DMS53 treated with DMSO at 0.1 percent for 48 hours (cell line): ENCODE measurements around the gene ZBTB2.
"Not testable (repeated sequence)": the region's sequence is repeated elsewhere in the genome, so short reads cannot be mapped to it uniquely, and the experiment has no call there.

Experiments
- DNase-seq: peaks from one replicate; lab custom pipeline; 2025; ENCODE audit not compliant: unreplicated experiment; lab: John Stamatoyannopoulos, UW

Gene ZBTB2

DNA sequence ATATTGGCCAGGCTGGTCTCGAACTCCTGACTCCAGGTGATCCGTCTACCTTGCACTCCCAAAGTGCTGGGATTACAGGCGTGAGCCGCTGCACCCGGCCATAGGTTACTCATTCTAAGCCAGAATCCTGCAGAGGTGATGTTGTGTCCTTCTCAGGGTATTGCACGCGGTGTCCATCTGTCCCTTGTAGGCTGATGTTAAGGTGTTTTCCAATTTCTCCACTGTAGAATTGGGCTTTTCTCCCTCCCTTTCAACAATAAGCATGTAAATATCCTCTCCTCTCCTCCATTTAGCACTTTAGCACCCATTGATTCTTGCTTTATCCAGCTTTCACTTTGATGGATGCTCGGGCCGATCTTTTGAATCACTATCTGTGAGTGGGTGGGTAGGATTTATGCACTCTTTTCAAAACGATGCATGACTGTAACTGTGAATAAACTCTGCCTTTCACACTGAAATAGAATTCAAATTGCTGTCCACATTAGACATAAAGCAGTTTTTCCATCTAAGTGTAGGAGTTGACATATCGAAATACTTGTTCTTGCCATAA lies 52.6 kb downstream of the ZBTB2 start:
- DNase-seq: no peak

DNA sequence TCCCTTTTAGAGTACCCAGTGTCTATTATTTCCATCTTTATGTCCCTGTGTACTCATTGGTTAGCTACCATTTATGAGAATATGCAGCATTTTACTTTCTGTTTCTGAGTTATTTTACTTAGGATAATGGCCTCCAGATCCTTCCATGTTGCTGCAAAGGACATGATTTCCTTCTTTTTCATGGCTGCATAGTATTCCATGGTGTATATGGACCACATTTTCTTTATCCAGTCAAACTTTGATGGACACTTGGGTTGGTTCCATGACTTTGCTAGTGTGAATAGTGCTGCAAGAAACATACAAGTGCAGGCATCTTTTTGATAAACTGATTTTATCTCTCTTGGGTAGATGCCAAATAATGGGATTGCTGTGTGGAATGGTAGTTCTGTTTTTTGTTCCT lies 55.4 kb downstream of the ZBTB2 start:
- DNase-seq: no peak

DNA sequence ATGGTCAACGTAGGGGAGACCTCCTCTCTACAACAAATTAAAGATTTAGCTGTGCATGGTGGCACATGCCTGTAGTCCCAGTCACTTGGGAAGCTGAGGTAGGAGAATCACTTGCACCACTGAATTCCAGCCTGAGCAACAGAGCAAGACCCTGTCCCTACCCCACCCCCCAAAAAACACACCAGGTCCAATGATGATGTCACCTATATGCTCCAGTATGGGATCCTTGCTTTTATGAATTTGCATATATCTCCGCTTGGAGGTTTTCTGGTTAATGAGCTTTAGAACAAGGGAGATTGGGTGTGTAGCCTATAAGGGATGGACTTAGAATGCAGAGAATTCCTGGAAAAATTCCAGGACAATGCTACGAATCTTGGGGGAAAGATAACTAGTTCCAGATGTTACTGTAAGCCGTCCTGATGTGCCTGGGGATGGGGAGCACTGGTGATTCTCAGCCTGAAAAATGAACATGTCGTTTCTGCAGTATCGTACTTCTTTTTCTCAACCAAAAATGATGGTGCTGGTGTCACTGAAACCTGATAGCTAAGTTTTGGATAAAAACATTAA lies 61.1 kb downstream of the ZBTB2 start:
- DNase-seq: no peak

DNA sequence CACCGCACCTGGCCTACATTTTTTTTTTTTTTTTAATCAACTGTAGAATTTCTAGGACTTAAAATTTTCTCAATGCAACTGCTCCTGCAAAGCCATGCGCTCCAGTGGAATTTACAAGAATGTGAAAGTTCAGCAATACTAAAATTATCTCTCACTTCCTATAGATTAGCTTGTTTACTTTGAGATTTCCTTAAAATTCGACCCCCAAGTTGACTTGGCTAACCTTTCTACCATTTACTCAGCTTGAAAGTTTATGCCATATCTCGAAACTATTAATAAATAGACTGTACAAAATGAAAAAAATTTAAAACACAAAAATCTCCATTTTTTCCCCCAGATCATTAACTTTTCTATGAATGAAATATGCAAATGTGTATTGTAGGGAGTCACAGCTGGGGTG lies 64.3 kb downstream of the ZBTB2 start:
- DNase-seq: no peak

DNA sequence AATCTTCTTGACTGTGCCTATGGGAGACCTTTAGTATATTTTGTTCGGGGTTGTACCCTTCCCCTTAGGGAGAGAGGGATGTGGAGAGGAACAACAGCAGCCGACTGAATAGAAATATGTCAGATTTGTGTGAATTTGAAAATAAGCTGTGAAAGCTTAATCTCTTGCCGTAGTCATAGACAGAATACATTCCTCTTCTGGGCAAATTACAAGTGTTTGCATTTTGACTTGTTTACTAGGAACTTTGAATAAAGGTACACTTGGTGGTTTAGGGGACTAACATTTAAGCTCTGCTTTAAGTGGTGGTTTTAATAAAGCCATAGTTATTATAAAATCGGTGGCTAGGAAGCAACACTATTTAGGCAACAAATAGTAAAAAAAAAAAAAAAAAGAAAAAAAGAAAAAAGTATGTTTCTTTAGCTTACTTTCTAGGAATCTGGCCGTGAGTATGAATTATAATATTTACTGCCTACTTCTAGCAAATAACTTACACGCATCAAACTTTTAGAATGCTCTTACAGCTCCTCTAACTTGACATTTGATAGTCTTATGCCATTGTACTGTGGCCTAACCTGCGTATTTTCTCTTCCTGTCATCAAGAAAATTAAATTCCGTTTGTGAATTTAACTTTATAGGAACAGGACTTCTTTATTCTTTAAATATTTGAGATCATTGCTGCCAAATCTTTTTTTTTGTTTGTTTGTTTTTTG lies 65.1 kb downstream of the ZBTB2 start:
- DNase-seq: no peak

DNA sequence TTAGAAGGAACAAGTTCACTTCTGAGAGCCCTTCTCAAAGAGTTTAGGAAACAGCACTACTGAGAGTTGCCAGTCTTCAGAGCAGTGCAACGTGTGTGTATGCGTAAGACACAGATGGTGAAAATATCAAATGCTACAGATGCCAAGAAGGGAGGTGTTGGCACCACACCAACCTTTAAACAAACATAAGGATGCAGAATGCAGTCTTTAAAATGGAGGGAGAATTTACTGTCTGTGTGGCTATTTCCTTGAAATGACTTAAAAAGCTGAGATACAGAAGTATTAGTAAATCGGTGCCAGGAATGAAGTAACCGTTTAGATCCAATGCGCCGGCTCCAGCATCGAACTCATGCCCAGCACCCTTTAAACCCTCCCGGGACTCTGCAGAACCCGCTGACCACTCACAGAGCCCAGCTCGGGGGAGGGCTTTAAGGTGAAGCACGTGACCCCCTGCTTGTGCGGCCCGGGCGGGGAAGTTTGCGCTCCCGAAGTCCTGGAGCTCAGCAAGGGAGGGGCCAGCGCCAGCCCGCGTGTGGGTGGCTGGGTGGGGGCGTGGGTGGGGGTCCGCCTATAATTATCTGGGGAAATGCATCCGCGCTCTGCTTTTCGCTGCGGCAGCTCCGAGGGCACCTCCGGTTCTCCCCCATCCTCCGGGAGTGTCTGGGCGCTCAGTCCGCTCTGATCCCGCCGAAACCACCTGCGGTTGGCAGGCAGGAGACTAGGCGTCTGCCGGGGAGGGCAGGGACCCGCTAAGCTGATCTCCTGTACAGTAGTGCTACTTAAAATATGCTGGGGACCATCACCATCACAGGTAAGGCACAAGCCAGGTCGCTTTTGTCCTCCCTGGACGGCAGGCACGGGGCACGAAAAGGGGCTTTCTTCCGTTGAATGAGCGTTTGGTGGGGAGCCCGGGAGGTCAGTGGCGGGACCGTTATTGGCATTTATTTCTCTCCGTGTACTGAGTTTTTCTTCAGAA lies 66.0 kb downstream of the ZBTB2 start:
- no peak for DNase-seq

DNA sequence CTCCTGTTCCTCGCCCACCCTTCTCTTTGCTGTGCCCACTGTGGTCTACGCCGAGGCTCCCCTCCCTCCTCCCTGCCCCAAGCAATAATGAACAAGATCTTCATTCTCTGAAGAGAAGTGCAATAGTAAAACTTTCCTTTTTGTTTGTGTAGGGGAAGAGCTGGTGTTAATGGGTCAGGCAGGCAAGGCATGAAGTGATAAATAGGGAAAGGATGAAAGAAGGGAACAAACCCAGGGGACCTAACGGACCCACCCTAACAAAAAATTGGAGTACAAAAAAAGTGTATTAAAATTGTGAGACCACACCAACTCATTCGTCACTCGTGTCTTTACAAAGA lies 66.9 kb downstream of the ZBTB2 start:
- DNase-seq: no peak

DNA sequence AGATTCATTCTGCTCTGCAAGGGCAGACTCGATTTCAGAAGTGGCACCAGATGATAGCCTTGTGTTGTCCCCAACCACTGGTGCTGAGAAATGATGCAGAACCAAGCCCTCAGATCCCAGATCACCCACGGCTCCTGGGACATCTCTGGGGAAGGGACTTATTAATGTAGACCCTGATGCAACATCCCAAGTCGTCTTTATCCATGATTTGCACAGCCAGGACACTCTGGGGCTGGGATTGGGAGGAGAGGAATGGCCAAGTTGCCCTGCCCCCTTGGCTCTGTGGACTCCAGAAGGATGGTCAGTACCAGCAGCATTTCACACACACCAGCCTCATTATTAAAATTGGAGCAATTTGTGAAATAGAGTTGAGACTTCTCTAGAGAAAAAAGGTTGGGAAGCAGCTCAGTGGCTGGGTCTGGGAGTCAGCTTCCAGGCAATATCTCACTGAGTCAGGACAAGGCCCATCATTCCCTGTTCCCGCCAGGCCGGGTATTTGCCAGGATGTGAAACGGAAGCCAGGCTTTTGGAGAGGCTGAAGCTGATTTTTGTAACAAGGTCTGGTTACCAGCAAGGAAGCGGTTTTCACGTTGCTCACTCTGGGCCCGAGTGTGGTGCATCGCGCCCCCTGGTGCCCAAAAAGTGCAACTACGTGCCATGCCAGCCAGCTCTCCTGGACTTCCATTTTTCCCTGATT lies 67.4 kb downstream of the ZBTB2 start:
- DNase-seq: peak; percentile 48

DNA sequence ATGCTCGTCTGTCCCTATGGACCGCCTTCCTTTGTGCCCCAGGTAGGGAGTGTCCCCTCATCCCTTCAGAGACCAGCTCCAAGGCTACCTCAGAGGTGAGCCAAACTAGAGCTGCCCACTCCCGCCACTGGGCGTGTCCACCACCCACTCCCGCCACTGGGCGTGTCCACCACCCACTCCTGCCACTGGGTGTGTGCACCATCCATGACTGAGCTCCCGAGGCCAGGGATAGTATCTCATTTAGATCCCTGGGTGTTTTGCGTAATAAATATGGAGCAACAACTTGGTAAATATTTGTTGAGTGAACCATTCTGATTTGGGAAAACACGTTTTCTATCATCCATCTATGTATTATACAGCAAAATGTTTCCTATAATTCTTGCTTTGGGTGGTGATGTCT lies 68.8 kb downstream of the ZBTB2 start:
- no peak for DNase-seq

DNA sequence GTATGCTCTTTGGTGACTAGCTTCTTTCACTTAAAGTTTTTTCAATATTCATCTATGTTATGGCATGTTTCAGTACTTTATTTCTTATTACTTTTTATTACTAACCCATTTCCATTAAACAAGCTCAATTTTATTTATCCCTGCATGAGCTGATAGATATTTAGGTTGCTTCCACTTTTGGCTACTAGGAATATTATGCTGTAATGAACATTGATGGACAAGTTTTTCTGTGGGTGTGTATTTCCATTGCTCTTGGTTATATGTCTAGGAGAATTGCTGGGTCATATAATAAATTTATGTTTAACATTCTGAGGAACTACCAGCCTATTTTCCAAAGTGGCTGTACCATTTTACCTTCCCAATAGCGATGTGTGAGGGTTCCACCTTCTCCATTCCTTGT lies 69.9 kb downstream of the ZBTB2 start:
- no peak for DNase-seq

DNA sequence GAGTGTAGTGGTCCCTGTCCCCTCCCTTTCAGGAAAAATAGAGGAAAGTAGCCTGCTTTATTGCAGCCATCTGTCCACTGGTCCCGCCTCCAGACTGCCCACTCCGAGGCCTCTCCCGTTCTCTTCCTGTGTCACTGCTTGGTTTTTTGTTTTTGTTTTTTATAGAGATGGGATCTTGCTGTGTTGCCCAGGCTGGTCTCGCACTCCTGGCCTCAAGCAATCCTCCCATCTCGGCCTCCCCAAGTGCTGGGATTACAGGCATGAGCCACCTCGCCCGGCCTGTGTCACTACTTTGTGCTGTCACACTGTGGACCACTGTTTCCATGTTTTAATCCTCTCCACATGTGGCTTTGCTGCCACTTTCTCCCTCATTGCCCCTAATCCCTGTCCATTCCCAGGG lies 71.2 kb downstream of the ZBTB2 start:
- DNase-seq: no peak

DNA sequence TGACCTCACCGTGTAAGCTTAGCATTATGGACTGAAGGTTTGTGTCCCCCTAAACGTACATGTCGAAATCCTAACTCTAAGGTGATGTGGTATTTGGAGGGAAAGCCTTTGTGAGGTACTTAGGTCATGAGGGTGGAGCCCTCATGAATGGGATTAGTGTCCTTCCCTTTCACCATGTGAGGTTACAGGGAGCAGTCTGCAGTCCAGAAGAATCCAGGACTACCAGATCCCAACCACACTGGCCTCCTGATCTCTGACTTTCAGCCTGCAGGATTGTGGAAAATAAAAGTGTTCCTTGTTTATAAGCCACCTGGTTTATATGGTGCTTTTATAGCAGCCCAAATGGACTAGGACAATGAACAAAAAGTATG lies 73.4 kb downstream of the ZBTB2 start:
- DNase-seq: no peak

DNA sequence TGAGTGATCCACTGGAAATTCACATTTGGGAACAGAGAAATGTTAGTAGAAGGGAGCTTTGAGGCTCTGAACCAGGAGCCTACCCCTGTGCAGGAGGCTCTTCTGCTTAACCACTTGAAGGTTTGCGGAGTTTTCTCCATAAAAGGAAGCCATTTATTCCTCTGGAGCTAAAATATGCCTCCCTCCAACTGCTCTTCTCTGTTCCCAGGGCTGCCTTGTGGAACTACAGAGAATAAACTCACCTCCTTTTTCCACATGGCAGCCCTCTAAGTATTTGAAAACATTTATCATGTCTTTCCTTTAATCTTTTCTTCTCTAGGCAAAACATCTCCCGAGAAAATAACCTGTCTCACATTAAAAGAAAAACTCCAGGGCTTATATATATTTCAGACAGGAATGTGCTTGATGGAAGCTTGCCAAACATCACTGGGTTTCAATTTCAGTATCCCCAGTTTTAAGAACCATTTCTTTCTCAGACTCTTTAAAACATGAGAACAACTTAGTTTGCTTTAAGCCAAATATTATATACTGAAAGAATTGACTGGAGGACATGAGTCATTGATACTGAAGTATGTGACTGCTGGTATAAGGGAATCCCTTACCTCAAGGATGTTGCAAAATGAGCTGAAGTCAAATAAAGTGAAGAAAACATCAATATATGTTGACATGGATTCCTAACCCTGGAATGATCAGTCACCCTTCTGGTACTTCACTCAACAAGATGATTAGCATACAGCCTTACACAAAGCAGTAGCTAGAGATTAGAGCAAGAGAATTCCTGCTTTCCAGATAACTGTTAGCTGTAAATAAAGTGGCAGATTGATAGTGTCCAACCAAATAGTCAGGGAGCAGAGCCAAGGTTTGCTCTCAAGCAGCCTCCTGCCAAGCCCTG lies 74.0 kb downstream of the ZBTB2 start:
- no peak for DNase-seq

DNA sequence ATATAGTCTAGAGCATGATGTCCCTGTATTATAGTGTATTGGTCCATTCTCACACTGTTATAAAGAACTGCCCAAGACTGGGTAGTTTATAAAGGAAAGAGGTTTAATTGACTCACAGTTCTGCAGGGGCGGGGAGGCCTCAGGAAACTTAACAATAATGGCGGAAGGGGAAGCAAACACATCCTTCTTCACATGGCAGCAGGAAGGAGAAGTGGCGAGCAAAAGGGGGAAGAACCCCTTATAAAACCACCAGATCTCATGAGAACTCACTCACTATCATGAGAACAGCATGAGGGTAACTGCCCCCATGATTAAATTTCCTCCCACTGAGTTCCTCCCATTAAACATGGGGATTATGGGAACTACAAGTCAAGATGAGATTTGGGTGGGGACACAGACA lies 75.7 kb downstream of the ZBTB2 start:
- not testable (repeated sequence) for DNase-seq
